Endothelial cell of umbilical vein (primary cell): Measurements from ENCODE around the gene IL1R1. TPM values are rescaled to one million over a fixed set of nuclear protein-coding genes. Genes with fewer than 3 reads are reported as not detected.

ENCODE experiments used
- BruUV-seq: library from RNA; stranded (reverse); fragments of 400-500 nt; replicated peaks from 2 replicates; lab custom pipeline; 2021; lab: Mats Ljungman, UMichigan
- CTCF ChIA-PET: fragments of 300-600, 350-600 bp; sonication (Branson Sonifier 250); formaldehyde crosslinking; loops from one replicate; lab custom pipeline; 2021; ENCODE audit warnings: antibody characterized with exemption, inconsistent platforms; lab: Charles Lee
- POLR2A ChIA-PET: fragments of 300-600, 350-600 bp; sonication (Branson Sonifier 250); formaldehyde crosslinking; loops from one replicate; lab custom pipeline; 2021; ENCODE audit warnings: antibody characterized with exemption, inconsistent platforms; lab: Charles Lee
- DNase-seq: peaks from one replicate; pipeline ENCODE4 v3.0.0-alpha.2; 2011; ENCODE audit warnings: low read depth, low spot score
- FAIRE-seq: peaks from 2 replicates; lab custom pipeline; 2011; peaks lifted over from hg19 to GRCh38; lab: Jason Lieb, UNC
- H2AFZ ChIP-seq: 2 replicates; pipeline ENCODE4 v1.6.0; 2012; ENCODE audit warnings: low read depth, low read length, control low read depth, inconsistent platforms
- H3K27ac ChIP-seq: 2 replicates; pipeline ENCODE4 v1.5.1; 2011; ENCODE audit warnings: low read depth, mild to moderate bottlenecking, control low read depth, low read length, moderate library complexity; ENCODE audit not compliant: insufficient read depth
- H3K27me3 ChIP-seq, 2 experiments: 2 replicates each; pipeline versions ENCODE4 v1.6.0 to v1.6.1; 2011; ENCODE audit warnings: low read length in 2 of 2, mixed read lengths in 1 of 2; ENCODE audit not compliant: control insufficient read depth in 2 of 2, insufficient read depth in 2 of 2
- H3K36me3 ChIP-seq, 2 experiments: 2 replicates in 1 of 2; 3 replicates in 1 of 2; pipeline ENCODE4 v1.5.1; 2011; ENCODE audit warnings: low read length in 2 of 2, mild to moderate bottlenecking in 1 of 2, moderate library complexity in 1 of 2; ENCODE audit not compliant: control insufficient read depth in 2 of 2, insufficient read depth in 2 of 2; ENCODE audit errors: extremely low read depth in 1 of 2
- H3K4me1 ChIP-seq: 3 replicates; pipeline ENCODE4 v1.5.1; 2011; ENCODE audit warnings: mild to moderate bottlenecking, low read length; ENCODE audit not compliant: control insufficient read depth, insufficient read depth; ENCODE audit errors: extremely low read depth
- H3K4me2 ChIP-seq: 2 replicates; pipeline ENCODE4 v1.6.1; 2011; ENCODE audit warnings: low read length, control low read depth, mixed read lengths; ENCODE audit not compliant: insufficient read depth
- H3K4me3 ChIP-seq, 3 experiments: fragments of 200-600 bp in 1 of 3; sonication (generic), shearing (Covaris generic) in 1 of 3; replicated peaks in 1 of 3; 2 replicates each; pipeline ENCODE4 v1.5.1; 2011 to 2016; ENCODE audit warnings: control low read depth in 3 of 3, low read length in 3 of 3, mild to moderate bottlenecking in 2 of 3, inconsistent platforms in 1 of 3, low read depth in 1 of 3, moderate library complexity in 1 of 3; ENCODE audit not compliant: insufficient read depth in 1 of 3
- H3K79me2 ChIP-seq: 2 replicates; pipeline ENCODE4 v1.6.0; 2012; ENCODE audit warnings: low read length, inconsistent platforms; ENCODE audit not compliant: control insufficient read depth, insufficient read depth
- H3K9ac ChIP-seq: replicated peaks from 2 replicates; pipeline ENCODE3; 2011; ENCODE audit warnings: low read length, control low read depth; ENCODE audit not compliant: insufficient read depth; ENCODE audit errors: extremely low read depth
- H3K9me1 ChIP-seq: replicated peaks from 3 replicates; pipeline ENCODE4 v1.6.0; 2011; ENCODE audit warnings: mild to moderate bottlenecking, low read length; ENCODE audit not compliant: control insufficient read depth, insufficient read depth; ENCODE audit errors: extremely low read depth
- H3K9me3 ChIP-seq: replicated peaks from 2 replicates; pipeline ENCODE4 v1.5.1; 2012; ENCODE audit warnings: low read length, inconsistent platforms; ENCODE audit not compliant: control insufficient read depth, insufficient read depth
- H4K20me1 ChIP-seq: replicated peaks from 2 replicates; pipeline ENCODE3; 2011; ENCODE audit warnings: mild to moderate bottlenecking, low read length; ENCODE audit not compliant: control insufficient read depth, insufficient read depth; ENCODE audit errors: extremely low read depth
- CTCF ChIP-seq, 2 donors: IDR thresholded peaks; 1 replicate in 1 of 2; 2 replicates in 1 of 2; pipeline ENCODE4 v1.5.1; 2011; ENCODE audit warnings: low read length in 2 of 2, mild to moderate bottlenecking in 2 of 2, moderate library complexity in 2 of 2, control low read depth in 1 of 2, inconsistent platforms in 1 of 2, low read depth in 1 of 2; ENCODE audit not compliant: insufficient read depth in 1 of 2; ENCODE audit errors: extremely low read depth in 1 of 2
- EZH2 ChIP-seq: IDR thresholded peaks from 2 replicates; pipeline ENCODE4 v1.6.1; 2012; ENCODE audit warnings: borderline replicate concordance, low read depth, mild to moderate bottlenecking, moderate library complexity, low read length, inconsistent platforms; ENCODE audit not compliant: severe bottlenecking
- GATA2 ChIP-seq: IDR thresholded peaks from 2 replicates; pipeline ENCODE4 v1.7.0; 2011; ENCODE audit warnings: low read depth, mild to moderate bottlenecking, moderate library complexity, mixed read lengths, low read length; ENCODE audit not compliant: insufficient read length, insufficient read depth
- JUN ChIP-seq: IDR thresholded peaks from 2 replicates; pipeline ENCODE4 v1.6.1; 2011; ENCODE audit warnings: borderline replicate concordance, low read depth; ENCODE audit not compliant: insufficient read length, insufficient read depth
- MAX ChIP-seq: IDR thresholded peaks from 2 replicates; pipeline ENCODE4 v1.6.1; 2011; ENCODE audit not compliant: insufficient read depth, insufficient read length
- MYC ChIP-seq: IDR thresholded peaks from one replicate; pipeline ENCODE4 v1.6.1; 2011; ENCODE audit warnings: mild to moderate bottlenecking, low read depth, low read length
- POLR2A ChIP-seq: IDR thresholded peaks from 2 replicates; pipeline ENCODE4 v1.6.1; 2012; ENCODE audit warnings: low read depth, mild to moderate bottlenecking, control low read depth, low read length
- dilution Hi-C: fragments of 300-500 bp; cut with MboI; formaldehyde crosslinking; loops from one replicate; pipeline ENCODE4 v1.15.0; 2019; ENCODE audit warnings: low sequenced_read_pairs; ENCODE audit not compliant: extremely low pct_ligation_motif_present
- intact Hi-C: fragments of 100-400 bp; cut with micrococcal nuclease; formaldehyde crosslinking; loops from one replicate; pipeline ENCODE4 v1.10.0; 2022
- polyA plus RNA-seq, 4 experiments: library from polyadenylated mRNA; depleted of rRNA in 3 of 4; stranded (reverse) in 3 of 4; unstranded in 1 of 4; fragments of >200 nt; gene quantifications; 2 replicates each; pipeline versions ENCODE4 v1.2.1 to v1.2.3, GENCODE V29; 2011 to 2012; ENCODE audit warnings: missing spikeins in 1 of 4
- total RNA-seq: library from RNA; stranded (reverse); gene quantifications from 2 replicates; pipeline ENCODE4 v1.2.3, GENCODE V29; 2021

Gene IL1R1
- total and polyA plus RNA-seq, 2 donors (not counting 3 experiments of a cell fraction or from before 2014, with no cell fraction given), result 5.4 to 5.5 TPM

- Histone ChIP-seq H3K27ac (no peak overlapping the region), H3K4me1 (peaks cover 8% of the 10 kb centered on the region), H3K9me3 (no peaks in the 10 kb centered on the region), H2AFZ (no peak overlapping the region), H4K20me1 (no peaks in the 10 kb centered on the region), H3K27me3 (no peaks in the 10 kb centered on the region), H3K9ac (no peak overlapping the region), H3K79me2 (no peaks in the 10 kb centered on the region), H3K4me2 (no peak overlapping the region), H3K36me3 (no peaks in the 10 kb centered on the region), H3K9me1 (no peaks in the 10 kb centered on the region), H3K4me3 (no peak overlapping the region)
- intact Hi-C loops (no loop called here), dilution Hi-C loops (no loop called here)
- no peak for DNase-seq
- POLR2A ChIA-PET, result no interaction called here
- no peak for FAIRE-seq
- CTCF ChIA-PET, result interaction anchor here (0.8 to 1.2 kb wide), 3 partner anchors 15 to 262 kb away, joined by 3 to 4 read pairs (median 4); no protein-coding TSS in a partner anchor
- no TSS peak for BruUV-seq
- TF ChIP-seq JUN (no peak), EZH2 (no peak)
Observed at GRCh38 chr2:102180687-102180999, 38.1 kb downstream of the IL1R1 start.

- FAIRE-seq (no peak), DNase-seq (no peak)
- no peak overlapping the region for H3K4me2 ChIP-seq
- TF ChIP-seq MYC, result no peak
- TF ChIP-seq POLR2A, result no peak
- no peak for TF ChIP-seq GATA2
- TF ChIP-seq MAX, result no peak
- TF ChIP-seq CTCF (IDR thresholded peaks at IDR 0.05; ENCODE audit: extremely low read depth in 1 of 2, insufficient read depth in 1 of 2, low read depth in 1 of 2, low read length in 2 of 2), result no peak
- TF ChIP-seq EZH2, result no peak
- no peak overlapping the region for H3K27ac ChIP-seq
- H3K27me3 ChIP-seq, result no peaks in the 10 kb centered on the region
- no peaks in the 10 kb centered on the region for H3K79me2 ChIP-seq
- peaks cover 8% of the 10 kb centered on the region for H3K4me1 ChIP-seq
- dilution Hi-C loops, result no loop called here
- no peaks in the 10 kb centered on the region for H3K9me1 ChIP-seq
- no peaks in the 10 kb centered on the region for H3K36me3 ChIP-seq
- no peaks in the 10 kb centered on the region for H4K20me1 ChIP-seq
- no peaks in the 10 kb centered on the region for H3K9me3 ChIP-seq
- no peak overlapping the region for H2AFZ ChIP-seq
- no TSS peak for BruUV-seq
- ChIA-PET CTCF (interaction anchor here (1.0 kb wide), 1 partner anchor 161 kb away, joined by 4 read pairs; no protein-coding TSS in a partner anchor), POLR2A (no interaction called here)
- no peak overlapping the region for H3K4me3 ChIP-seq
- intact Hi-C loops, result no loop called here
- no peak overlapping the region for H3K9ac ChIP-seq
Observed at GRCh38 chr2:102181376-102181775, 38.8 kb downstream of the IL1R1 start.
